Keratinocyte (primary cell): ENCODE results near the gene NR2C2AP. TPM values are rescaled to one million over a fixed set of nuclear protein-coding genes. Genes with fewer than 3 reads are reported as not detected.
A peak's percentile ranks its signal among the peaks of the same experiment; 100 is the strongest.

Experiments used
- DNase-seq: peaks from one replicate; pipeline ENCODE4 v3.0.0-alpha.2; 2011; ENCODE audit warnings: low read depth, missing footprints, low spot score
- FAIRE-seq: peaks from 2 replicates; lab custom pipeline; 2011; peaks lifted over from hg19 to GRCh38; lab: Jason Lieb, UNC
- H2AFZ ChIP-seq: 2 replicates; pipeline ENCODE4 v1.6.0; 2012; ENCODE audit warnings: low read length, control low read depth, inconsistent platforms; ENCODE audit not compliant: control insufficient read depth
- H3K27ac ChIP-seq: 2 replicates; pipeline ENCODE4 v1.5.1; 2011; ENCODE audit warnings: low read length; ENCODE audit not compliant: control insufficient read depth, insufficient read depth
- H3K27me3 ChIP-seq: 3 replicates; pipeline ENCODE4 v1.6.0; 2011; ENCODE audit warnings: low read length; ENCODE audit not compliant: control insufficient read depth, insufficient read depth; ENCODE audit errors: extremely low read depth
- H3K36me3 ChIP-seq, 2 experiments: 2 replicates in 1 of 2; 3 replicates in 1 of 2; pipeline ENCODE4 v1.5.1; 2011; ENCODE audit warnings: low read length in 2 of 2, mild to moderate bottlenecking in 1 of 2; ENCODE audit not compliant: control insufficient read depth in 2 of 2, insufficient read depth in 2 of 2; ENCODE audit errors: extremely low read depth in 1 of 2
- H3K4me1 ChIP-seq: 3 replicates; pipeline ENCODE4 v1.5.1; 2011; ENCODE audit warnings: low read length; ENCODE audit not compliant: control insufficient read depth, insufficient read depth; ENCODE audit errors: extremely low read depth
- H3K4me2 ChIP-seq: 3 replicates; pipeline ENCODE4 v1.6.0; 2011; ENCODE audit warnings: low read depth, low read length; ENCODE audit not compliant: control insufficient read depth, insufficient read depth; ENCODE audit errors: extremely low read depth
- H3K4me3 ChIP-seq, 3 experiments: fragments of 200-600 bp in 1 of 3; sonication (generic) in 1 of 3; 2 replicates in 2 of 3; 3 replicates in 1 of 3; pipeline ENCODE4 v1.5.1; 2011 to 2016; ENCODE audit warnings: low read length in 3 of 3, mild to moderate bottlenecking in 3 of 3, control low read depth in 2 of 3, inconsistent platforms in 1 of 3, low read depth in 1 of 3, mixed read lengths in 1 of 3, mixed run types in 1 of 3, moderate library complexity in 1 of 3; ENCODE audit not compliant: control insufficient read depth in 2 of 3, insufficient read depth in 2 of 3; ENCODE audit errors: extremely low read depth in 1 of 3
- H3K79me2 ChIP-seq: 2 replicates; pipeline ENCODE4 v1.6.0; 2012; ENCODE audit warnings: low read length; ENCODE audit not compliant: control insufficient read depth, insufficient read depth
- H3K9ac ChIP-seq: 3 replicates; pipeline ENCODE4 v1.6.0; 2011; ENCODE audit warnings: low read length; ENCODE audit not compliant: control insufficient read depth, insufficient read depth; ENCODE audit errors: extremely low read depth
- H3K9me1 ChIP-seq: 3 replicates; pipeline ENCODE4 v1.6.0; 2011; ENCODE audit warnings: low read length; ENCODE audit not compliant: control insufficient read depth, insufficient read depth; ENCODE audit errors: extremely low read depth
- H3K9me3 ChIP-seq: 2 replicates; pipeline ENCODE4 v1.5.1; 2012; ENCODE audit warnings: low read depth, low read length; ENCODE audit not compliant: control insufficient read depth
- H4K20me1 ChIP-seq: 3 replicates; pipeline ENCODE4 v1.6.0; 2011; ENCODE audit warnings: low read length; ENCODE audit not compliant: control insufficient read depth, insufficient read depth; ENCODE audit errors: extremely low read depth
- CTCF ChIP-seq, 3 experiments: IDR thresholded peaks in 1 of 3; conservative IDR thresholded peaks in 1 of 3; optimal IDR thresholded peaks in 1 of 3; 2 replicates in 2 of 3; 3 replicates in 1 of 3; pipeline versions ENCODE3 to v1.5.1; 2011; ENCODE audit warnings: low read length in 3 of 3, mild to moderate bottlenecking in 3 of 3, moderate library complexity in 2 of 3, control low read depth in 1 of 3, inconsistent platforms in 1 of 3; ENCODE audit not compliant: insufficient read depth in 2 of 3; ENCODE audit errors: extremely low read depth in 1 of 3
- EZH2 ChIP-seq: IDR thresholded peaks from one replicate; pipeline ENCODE4 v1.6.1; 2012; ENCODE audit warnings: inconsistent platforms, mild to moderate bottlenecking, low read length, moderate library complexity
- dilution Hi-C: fragments of 300-500 bp; cut with MboI; formaldehyde crosslinking; loops from one replicate; pipeline ENCODE4 v1.7.0; 2020; ENCODE audit warnings: low sequenced_read_pairs; ENCODE audit not compliant: extremely low pct_ligation_motif_present
- polyA plus RNA-seq, 5 experiments: library from polyadenylated mRNA; depleted of rRNA in 3 of 5; stranded (reverse) in 3 of 5; stranded (forward) in 1 of 5; unstranded in 1 of 5; fragments of >200 nt; gene quantifications; 1 replicate in 1 of 5; 2 replicates in 3 of 5; 3 replicates in 1 of 5; pipeline versions ENCODE4 v1.2.1 to v1.2.3, GENCODE V29; 2011 to 2012; ENCODE audit warnings: missing spikeins in 2 of 5, low read depth in 1 of 5, low replicate concordance in 1 of 5

Gene NR2C2AP
- polyA plus RNA-seq, 1 donor (not counting 4 experiments of a cell fraction or from before 2014, with no cell fraction given) = 12.3 TPM

GRCh38 chr19:19217099-19217498, 13.9 kb upstream of the NR2C2AP start:
- no peak for DNase-seq
- peaks cover 23% of the 10 kb centered on the region for H3K27me3 ChIP-seq

GRCh38 chr19:19215792-19216191, 12.6 kb upstream of the NR2C2AP start:
- Histone ChIP-seq H2AFZ (no peak overlapping the region), H3K27me3 (peaks cover 33% of the 10 kb centered on the region), H3K79me2 (no peaks in the 10 kb centered on the region), H3K9ac (no peak overlapping the region), H3K4me3 (no peak overlapping the region), H3K4me1 (no peaks in the 10 kb centered on the region), H3K4me2 (no peak overlapping the region), H3K9me1 (no peaks in the 10 kb centered on the region), H4K20me1 (no peaks in the 10 kb centered on the region), H3K27ac (no peak overlapping the region), H3K36me3 (no peaks in the 10 kb centered on the region), H3K9me3 (no peaks in the 10 kb centered on the region)
- FAIRE-seq = no peak
- no peak for DNase-seq
- dilution Hi-C loops = no loop called here
- no peak for TF ChIP-seq EZH2
- no peak for TF ChIP-seq CTCF (optimal IDR thresholded peaks at IDR 0.05 in 1 of 3, IDR thresholded peaks at IDR 0.05 in 1 of 3, conservative IDR thresholded peaks at IDR 0.05 in 1 of 3; ENCODE audit: extremely low read depth in 1 of 3, insufficient read depth in 2 of 3, low read length in 3 of 3)

More at GRCh38 chr19:19217099-19217498, 13.9 kb upstream of the NR2C2AP start:
- FAIRE-seq = no peak
- no peaks in the 10 kb centered on the region for H4K20me1 ChIP-seq
- no peaks in the 10 kb centered on the region for H3K4me1 ChIP-seq
- no peaks in the 10 kb centered on the region for H3K9me3 ChIP-seq
- no peak overlapping the region for H3K27ac ChIP-seq
- H3K36me3 ChIP-seq = no peaks in the 10 kb centered on the region
- H3K4me3 ChIP-seq = no peak overlapping the region
- no peaks in the 10 kb centered on the region for H3K9me1 ChIP-seq
- H3K4me2 ChIP-seq = no peak overlapping the region
- dilution Hi-C loops = no loop called here
- H3K9ac ChIP-seq = no peak overlapping the region
- TF ChIP-seq CTCF (optimal IDR thresholded peaks at IDR 0.05 in 1 of 3, IDR thresholded peaks at IDR 0.05 in 1 of 3, conservative IDR thresholded peaks at IDR 0.05 in 1 of 3; ENCODE audit: extremely low read depth in 1 of 3, insufficient read depth in 2 of 3, low read length in 3 of 3) (peak in 1 of 3 experiments; percentile 12), EZH2 (no peak)
- no peak overlapping the region for H2AFZ ChIP-seq
- no peaks in the 10 kb centered on the region for H3K79me2 ChIP-seq
